ENCODE measurements around the gene PRKCE. TPM values are rescaled to one million over a fixed set of nuclear protein-coding genes. Genes with fewer than 3 reads are reported as not detected.
A peak's percentile ranks its signal among the peaks of the same experiment; 100 is the strongest.

Gene PRKCE
- total RNA-seq, 1 donor from 2014 or later = 18.4 TPM

DNA sequence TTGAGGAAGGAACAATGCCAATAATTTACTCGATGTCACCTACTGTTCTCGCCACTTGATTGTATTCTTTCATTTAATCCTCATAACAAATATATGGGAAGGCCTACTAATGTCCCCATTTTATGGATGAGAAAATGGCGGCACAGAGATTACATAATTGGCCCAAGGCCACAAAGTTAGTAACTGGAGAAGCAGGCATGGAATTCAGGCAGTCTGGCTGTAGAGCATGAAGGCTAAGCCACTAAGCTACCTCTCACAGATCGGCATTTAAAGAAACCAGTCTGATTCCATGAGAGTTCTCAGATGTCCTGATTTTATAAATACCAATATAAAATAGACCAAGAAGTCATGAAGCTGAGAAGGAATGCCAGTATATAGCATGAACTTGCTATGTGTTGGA is 523.9 kb downstream of the PRKCE start:
- TF ChIP-seq CTCF (IDR thresholded peaks at IDR 0.05; ENCODE audit: unreplicated experiment) = no peak
- no peaks in the 10 kb centered on the region for H3K36me3 Mint-ChIP-seq
- H3K4me3 Mint-ChIP-seq = no peak overlapping the region
- peaks cover 35% of the 10 kb centered on the region for H3K4me1 Mint-ChIP-seq
- DNase-seq (ENCODE audit: low spot score in 2 of 2, unreplicated experiment in 2 of 2) = no peak
- no peaks in the 10 kb centered on the region for H3K9me3 Mint-ChIP-seq
- no peaks in the 10 kb centered on the region for H3K27me3 Mint-ChIP-seq (ENCODE audit: low read depth)
- H3K27ac Mint-ChIP-seq = no peak overlapping the region

DNA sequence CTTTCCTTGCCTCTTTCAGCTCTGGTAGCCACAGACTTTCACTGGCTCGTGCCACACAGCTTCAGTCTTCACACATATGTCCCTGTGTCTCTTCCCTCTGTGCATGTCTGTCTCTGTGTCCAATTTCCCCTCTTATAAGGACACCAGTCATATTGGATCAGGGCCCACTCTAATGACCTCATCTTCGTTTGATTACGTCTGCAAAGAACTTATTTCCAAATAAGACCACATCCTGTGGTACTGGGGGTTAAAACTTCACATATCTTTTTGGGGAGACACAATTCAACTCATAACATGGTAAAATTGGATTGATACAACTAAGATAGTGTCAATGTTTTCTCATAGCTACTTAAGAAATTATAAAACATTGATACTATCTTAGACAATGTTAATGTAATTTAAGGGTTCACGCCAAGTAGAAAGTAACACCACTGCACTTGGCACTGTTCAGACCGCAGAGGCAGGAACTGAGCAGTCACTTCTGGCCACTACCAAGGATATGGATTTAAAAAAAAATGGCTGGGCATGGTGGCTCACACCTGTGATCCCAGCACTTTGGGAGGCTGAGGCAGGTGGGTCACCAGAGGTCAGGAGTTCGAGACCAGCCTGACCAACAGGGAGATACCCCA is 526.1 kb downstream of the PRKCE start:
- no peak for TF ChIP-seq CTCF (IDR thresholded peaks at IDR 0.05; ENCODE audit: unreplicated experiment)
- no peak for DNase-seq (ENCODE audit: low spot score in 2 of 2, unreplicated experiment in 2 of 2)
- peaks cover 22% of the 10 kb centered on the region for H3K4me1 Mint-ChIP-seq
- no peaks in the 10 kb centered on the region for H3K27me3 Mint-ChIP-seq (ENCODE audit: low read depth)
- H3K4me3 Mint-ChIP-seq = no peak overlapping the region
- H3K36me3 Mint-ChIP-seq = no peaks in the 10 kb centered on the region
- H3K9me3 Mint-ChIP-seq = no peaks in the 10 kb centered on the region
- H3K27ac Mint-ChIP-seq = no peak overlapping the region

DNA sequence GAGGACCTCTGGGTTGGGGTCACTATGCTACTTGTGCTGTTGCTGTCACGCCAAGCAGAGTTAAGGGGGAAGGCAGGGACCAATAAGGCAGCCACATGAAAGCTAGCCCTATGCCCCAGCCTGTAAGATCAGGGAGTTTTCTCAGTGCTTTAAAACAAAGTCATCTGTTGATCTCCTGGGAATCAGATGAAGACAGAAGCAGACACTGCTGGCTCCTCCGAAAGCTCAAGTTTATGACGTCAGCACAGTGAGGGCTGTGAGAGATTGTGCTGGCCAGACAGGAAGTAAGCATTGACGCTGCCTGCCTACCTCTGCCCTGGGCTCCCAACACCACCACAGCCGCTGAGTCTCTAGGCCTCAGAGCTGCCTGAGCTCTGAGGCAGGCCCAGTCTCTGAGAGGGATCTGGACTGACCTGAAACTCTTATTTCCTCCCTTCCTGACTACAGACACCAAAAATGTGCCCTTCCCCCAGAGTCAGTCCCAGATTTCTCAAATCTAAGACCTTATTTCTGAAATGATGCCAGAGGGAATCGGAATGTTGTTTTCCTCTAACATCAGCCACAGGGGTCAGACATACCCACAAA is 527.7 kb downstream of the PRKCE start:
- H3K4me1 Mint-ChIP-seq = peaks cover 19% of the 10 kb centered on the region
- H3K9me3 Mint-ChIP-seq = no peaks in the 10 kb centered on the region
- TF ChIP-seq CTCF (IDR thresholded peaks at IDR 0.05; ENCODE audit: unreplicated experiment) = no peak
- H3K4me3 Mint-ChIP-seq = no peak overlapping the region
- no peaks in the 10 kb centered on the region for H3K27me3 Mint-ChIP-seq (ENCODE audit: low read depth)
- H3K27ac Mint-ChIP-seq = peak overlapping the region; percentile 93
- no peaks in the 10 kb centered on the region for H3K36me3 Mint-ChIP-seq
- no peak for DNase-seq (ENCODE audit: low spot score in 2 of 2, unreplicated experiment in 2 of 2)

DNA sequence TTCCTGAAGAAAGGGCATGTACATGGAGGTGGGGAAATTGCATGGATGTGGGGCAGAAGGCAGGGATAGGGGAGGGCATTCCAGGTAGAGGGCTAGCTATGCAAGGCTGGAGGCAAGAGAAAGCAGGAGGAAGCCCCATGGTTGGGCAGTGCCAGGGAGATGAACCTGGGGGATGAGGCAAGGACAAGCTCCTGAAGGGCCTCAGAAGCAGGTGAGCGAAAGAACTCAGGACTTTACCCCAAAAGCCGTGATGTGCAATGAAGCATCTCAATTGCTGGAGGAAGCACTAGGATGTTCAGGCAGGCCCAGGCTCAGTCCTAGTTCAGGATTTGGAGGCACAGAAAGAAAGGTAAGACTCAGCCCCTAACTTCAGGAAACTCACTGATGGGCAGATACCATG is 528.7 kb downstream of the PRKCE start:
- Mint-ChIP-seq H3K36me3 (no peaks in the 10 kb centered on the region), H3K4me3 (no peak overlapping the region), H3K9me3 (no peaks in the 10 kb centered on the region), H3K27me3 (ENCODE audit: low read depth) (no peaks in the 10 kb centered on the region), H3K4me1 (peaks cover 13% of the 10 kb centered on the region), H3K27ac (no peak overlapping the region)
- TF ChIP-seq CTCF (IDR thresholded peaks at IDR 0.05; ENCODE audit: unreplicated experiment) = no peak
- no peak for DNase-seq (ENCODE audit: low spot score in 2 of 2, unreplicated experiment in 2 of 2)

- no peak overlapping the region for H3K4me3 Mint-ChIP-seq
- peaks cover 13% of the 10 kb centered on the region for H3K4me1 Mint-ChIP-seq
- no peaks in the 10 kb centered on the region for H3K36me3 Mint-ChIP-seq
- no peaks in the 10 kb centered on the region for H3K27me3 Mint-ChIP-seq (ENCODE audit: low read depth)
- H3K27ac Mint-ChIP-seq = no peak overlapping the region
- no peak for TF ChIP-seq CTCF (IDR thresholded peaks at IDR 0.05; ENCODE audit: unreplicated experiment)
- no peaks in the 10 kb centered on the region for H3K9me3 Mint-ChIP-seq
- no peak for DNase-seq (ENCODE audit: low spot score in 2 of 2, unreplicated experiment in 2 of 2)
These were observed 529.8 kb downstream of the PRKCE start for GRCh38 chr2:46181306-46181705.

All from mesothelial cell of epicardium (in vitro differentiated cells).